Kidney (tissue), 14 donors: Measurements from ENCODE around the gene LIME1. TPM values are rescaled to one million over a fixed set of nuclear protein-coding genes. Genes with fewer than 3 reads are reported as not detected.

Experiments
- DNase-seq, 5 donors: peaks; one replicate each; pipeline ENCODE4 v3.0.0-alpha.2; 2013 to 2020
- FAIRE-seq: peaks from 2 replicates; lab custom pipeline; 2012; peaks lifted over from hg19 to GRCh38; lab: Jason Lieb, UNC
- H3K27ac ChIP-seq, 2 donors: one replicate each; pipeline ENCODE4 v1.7.0; 2013; ENCODE audit warnings: low read depth in 2 of 2, low read length in 2 of 2, inconsistent platforms in 1 of 2
- H3K27me3 ChIP-seq: one replicate; pipeline ENCODE4 v1.7.1; 2013; ENCODE audit warnings: low read length, inconsistent platforms; ENCODE audit not compliant: control insufficient read depth, insufficient read depth
- H3K36me3 ChIP-seq, 3 donors: one replicate each; pipeline versions ENCODE4 v1.7.0 to v1.7.1; 2013; ENCODE audit warnings: low read length in 3 of 3, control low read depth in 1 of 3, inconsistent platforms in 1 of 3; ENCODE audit not compliant: insufficient read depth in 3 of 3, control insufficient read depth in 2 of 3
- H3K4me1 ChIP-seq, 3 donors: one replicate each; pipeline versions ENCODE4 v1.7.0 to v1.7.1; 2013; ENCODE audit warnings: low read length in 3 of 3, inconsistent platforms in 1 of 3, low read depth in 1 of 3; ENCODE audit not compliant: control insufficient read depth in 2 of 3, insufficient read depth in 2 of 3
- H3K4me3 ChIP-seq, 3 donors: one replicate each; pipeline versions ENCODE4 v1.7.0 to v1.8.1; 2013; ENCODE audit warnings: low read length in 3 of 3, control low read depth in 1 of 3, inconsistent platforms in 1 of 3
- H3K9ac ChIP-seq, 3 donors: one replicate each; pipeline versions ENCODE4 v1.7.0 to v1.7.1; 2013; ENCODE audit warnings: low read length in 3 of 3, control low read depth in 1 of 3, inconsistent platforms in 1 of 3
- H3K9me3 ChIP-seq, 3 donors: one replicate each; pipeline versions ENCODE4 v1.7.0 to v1.7.1; 2013; ENCODE audit warnings: low read length in 3 of 3, control low read depth in 1 of 3, inconsistent platforms in 1 of 3; ENCODE audit not compliant: control insufficient read depth in 2 of 3, insufficient read depth in 1 of 3
- CTCF ChIP-seq: IDR thresholded peaks from 3 replicates; pipeline ENCODE4 v1.5.1; 2012; ENCODE audit warnings: mild to moderate bottlenecking, moderate library complexity, borderline replicate concordance; ENCODE audit not compliant: insufficient read depth; ENCODE audit errors: extremely low read depth
- intact Hi-C: fragments of 100-400 bp; cut with DNase I; formaldehyde crosslinking; loops from one replicate; pipeline ENCODE4 v1.11.1; 2022
- polyA plus RNA-seq: library from polyadenylated mRNA; stranded (reverse); fragments of 350-450 nt; fragmentation: Illumina TruSeq; extraction: RNeasy Lipid Tissue Mini Kit (QIAGEN cat#74804); gene quantifications from one replicate; pipeline ENCODE4 v1.2.3, GENCODE V29; 2014; ENCODE audit warnings: low read depth, low replicate concordance; ENCODE audit not compliant: insufficient read depth
- total RNA-seq: library from RNA; stranded (reverse); fragmentation: NEBNext Ultra II Directional; extraction: Animal tissue kit (Norgen Biotek cat#: 25700); gene quantifications from one replicate; pipeline ENCODE4 v1.2.1, GENCODE V29; 2021
- donor health status: control.
- donor health status: control.
- donor health status: control.
- donor health status: control.
- donor health status: control.
- donor health status: DM: yes; HTN: yes; CAD: no.
- donor health status: Normal renal cell carcinoma (clear cell type).

LIME1 gene
- total and polyA plus RNA-seq, 2 donors from 2014 or later, result 12.1 to 114 TPM

- DNase-seq (peak in 1 of 5 donors; percentile 73), FAIRE-seq (no peak)
- Histone ChIP-seq H3K9me3 (no peaks in the 10 kb centered on the region), H3K27ac (no peak overlapping the region), H3K27me3 (no peaks in the 10 kb centered on the region), H3K4me3 (no peak overlapping the region), H3K9ac (no peak overlapping the region), H3K36me3 (no peaks in the 10 kb centered on the region), H3K4me1 (peaks cover 0 to 1% (median 0%) of the 10 kb centered on the region in 3 donors)
- no peak for TF ChIP-seq CTCF
- intact Hi-C loops, result no loop called here
These were observed 13.4 kb downstream of the LIME1 start for GRCh38 chr20:63749597-63750508.

- DNase-seq, result peak in 1 of 5 donors; percentile 75
- no peak for FAIRE-seq
- Histone ChIP-seq H3K27ac (no peak overlapping the region), H3K36me3 (no peaks in the 10 kb centered on the region), H3K27me3 (no peaks in the 10 kb centered on the region), H3K4me1 (peaks cover 0 to 3% (median 3%) of the 10 kb centered on the region in 3 donors), H3K9ac (no peak overlapping the region), H3K9me3 (no peaks in the 10 kb centered on the region), H3K4me3 (no peak overlapping the region)
- TF ChIP-seq CTCF, result no peak
- intact Hi-C loops, result no loop called here
These were observed 14.5 kb downstream of the LIME1 start for GRCh38 chr20:63750807-63751470.

- Histone ChIP-seq H3K27ac (no peak overlapping the region), H3K9ac (no peak overlapping the region), H3K4me1 (peaks cover 0 to 3% (median 3%) of the 10 kb centered on the region in 3 donors), H3K36me3 (no peaks in the 10 kb centered on the region), H3K4me3 (no peak overlapping the region), H3K9me3 (no peaks in the 10 kb centered on the region), H3K27me3 (no peaks in the 10 kb centered on the region)
- FAIRE-seq, result no peak
- intact Hi-C loops, result no loop called here
- DNase-seq, result peak in 2 of 5 donors; percentile 51 to 70
- no peak for TF ChIP-seq CTCF
These were observed 15.2 kb downstream of the LIME1 start for GRCh38 chr20:63751471-63752271.
